ENCODE measurements around the gene VSX1.

VSX1 gene

GRCh38 chr20:25088267-25088666 lies 6.3 kb upstream of the VSX1 start:
- TF ChIP-seq, protein P1, sequence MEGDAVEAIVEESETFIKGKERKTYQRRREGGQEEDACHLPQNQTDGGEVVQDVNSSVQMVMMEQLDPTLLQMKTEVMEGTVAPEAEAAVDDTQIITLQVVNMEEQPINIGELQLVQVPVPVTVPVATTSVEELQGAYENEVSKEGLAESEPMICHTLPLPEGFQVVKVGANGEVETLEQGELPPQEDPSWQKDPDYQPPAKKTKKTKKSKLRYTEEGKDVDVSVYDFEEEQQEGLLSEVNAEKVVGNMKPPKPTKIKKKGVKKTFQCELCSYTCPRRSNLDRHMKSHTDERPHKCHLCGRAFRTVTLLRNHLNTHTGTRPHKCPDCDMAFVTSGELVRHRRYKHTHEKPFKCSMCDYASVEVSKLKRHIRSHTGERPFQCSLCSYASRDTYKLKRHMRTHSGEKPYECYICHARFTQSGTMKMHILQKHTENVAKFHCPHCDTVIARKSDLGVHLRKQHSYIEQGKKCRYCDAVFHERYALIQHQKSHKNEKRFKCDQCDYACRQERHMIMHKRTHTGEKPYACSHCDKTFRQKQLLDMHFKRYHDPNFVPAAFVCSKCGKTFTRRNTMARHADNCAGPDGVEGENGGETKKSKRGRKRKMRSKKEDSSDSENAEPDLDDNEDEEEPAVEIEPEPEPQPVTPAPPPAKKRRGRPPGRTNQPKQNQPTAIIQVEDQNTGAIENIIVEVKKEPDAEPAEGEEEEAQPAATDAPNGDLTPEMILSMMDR (IDR thresholded peaks at IDR 0.05; ENCODE audit: insufficient read depth, low read depth, low read length, missing control alignments), result no peak
- no peak for DNase-seq (ENCODE audit: low read depth)
- H3K4me3 ChIP-seq (ENCODE audit: low read depth, low read length), result no peak overlapping the region

- no peak overlapping the region for H3K4me3 ChIP-seq (ENCODE audit: low read depth, low read length)
- TF ChIP-seq, protein P1 (IDR thresholded peaks at IDR 0.05; ENCODE audit: insufficient read depth, low read depth, low read length, missing control alignments), result no peak
- DNase-seq (ENCODE audit: low read depth), result no peak
These were observed 5.4 kb upstream of the VSX1 start for GRCh38 chr20:25087186-25087929.

GRCh38 chr20:25085756-25086495 lies 4.0 kb upstream of the VSX1 start:
- H3K4me3 ChIP-seq (ENCODE audit: low read depth, low read length), result no peak overlapping the region
- DNase-seq (ENCODE audit: low read depth), result no peak
- TF ChIP-seq, protein P1 (IDR thresholded peaks at IDR 0.05; ENCODE audit: insufficient read depth, low read depth, low read length, missing control alignments), result no peak

DNA sequence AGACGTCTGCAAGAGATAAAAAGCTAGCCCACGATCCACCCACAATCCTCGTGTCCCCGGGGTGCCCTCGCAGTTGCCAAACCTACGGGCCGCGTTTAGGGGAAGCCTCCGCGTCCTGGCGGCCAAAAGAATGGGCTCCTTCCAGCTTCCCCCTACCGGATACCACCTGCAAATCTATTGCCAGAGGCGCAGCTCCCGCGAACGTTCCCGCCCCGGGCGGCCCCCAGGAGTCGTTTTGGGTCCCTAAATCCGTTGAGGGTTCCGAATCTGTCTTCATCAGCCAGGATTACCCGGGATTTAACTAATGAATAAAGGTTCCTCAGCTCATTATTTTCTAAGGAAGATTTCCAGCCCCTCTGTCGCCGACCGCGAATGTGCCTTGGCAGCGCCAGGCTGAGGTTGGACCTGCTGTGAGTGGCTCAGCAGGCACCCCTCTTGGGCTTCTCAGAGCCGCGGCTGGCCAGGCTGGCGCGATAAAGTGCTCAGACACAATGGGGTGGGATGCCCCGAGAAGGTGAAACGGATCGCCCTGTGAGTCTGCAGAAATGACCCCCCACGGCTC lies 2.8 kb upstream of the VSX1 start:
- no peak for DNase-seq (ENCODE audit: low read depth)
- H3K4me3 ChIP-seq (ENCODE audit: low read depth, low read length), result no peak overlapping the region
- TF ChIP-seq, protein P1 (IDR thresholded peaks at IDR 0.05; ENCODE audit: insufficient read depth, low read depth, low read length, missing control alignments), result no peak

GRCh38 chr20:25083773-25084625 lies 2.1 kb upstream of the VSX1 start:
- H3K4me3 ChIP-seq (ENCODE audit: low read depth, low read length), result no peak overlapping the region
- TF ChIP-seq, protein P1 (IDR thresholded peaks at IDR 0.05; ENCODE audit: insufficient read depth, low read depth, low read length, missing control alignments), result peak; percentile 38
- DNase-seq (ENCODE audit: low read depth), result no peak

GRCh38 chr20:25083141-25083772 lies 1.3 kb upstream of the VSX1 start:
- TF ChIP-seq, protein P1 (IDR thresholded peaks at IDR 0.05; ENCODE audit: insufficient read depth, low read depth, low read length, missing control alignments), result no peak
- no peak overlapping the region for H3K4me3 ChIP-seq (ENCODE audit: low read depth, low read length)
- no peak for DNase-seq (ENCODE audit: low read depth)

Measured in GM12865 (cell line).